Loucy (cell line): ENCODE results near the gene CREB3L2.

Experiments used
- CTCF ChIP-seq: fragments of 200-600 bp; sonication (generic); conservative IDR thresholded peaks from 2 replicates; pipeline ENCODE4 v1.5.1; 2014; ENCODE audit warnings: mild to moderate bottlenecking, antibody characterized with exemption, low read length
- EZH2phosphoT487 ChIP-seq: fragments of 200-600 bp; IDR thresholded peaks from 2 replicates; pipeline ENCODE4 v1.6.1; 2018; ENCODE audit warnings: antibody characterized with exemption, mild to moderate bottlenecking, moderate library complexity, borderline replicate concordance

- TF ChIP-seq CTCF (no peak), EZH2phosphoT487 (no peak)
These were observed 53.0 kb downstream of the CREB3L2 start for GRCh38 chr7:137948845-137949330.
